GM19395 (cell line): ENCODE results near the gene ASPHD2.

Experiments used
- ATAC-seq: cut with Tn5 transposase; IDR thresholded peaks from one replicate; pipeline ENCODE4 v1.9.1; 2021; ENCODE audit warnings: mild to moderate bottlenecking, moderate library complexity; ENCODE audit not compliant: unreplicated experiment

ASPHD2 gene

DNA sequence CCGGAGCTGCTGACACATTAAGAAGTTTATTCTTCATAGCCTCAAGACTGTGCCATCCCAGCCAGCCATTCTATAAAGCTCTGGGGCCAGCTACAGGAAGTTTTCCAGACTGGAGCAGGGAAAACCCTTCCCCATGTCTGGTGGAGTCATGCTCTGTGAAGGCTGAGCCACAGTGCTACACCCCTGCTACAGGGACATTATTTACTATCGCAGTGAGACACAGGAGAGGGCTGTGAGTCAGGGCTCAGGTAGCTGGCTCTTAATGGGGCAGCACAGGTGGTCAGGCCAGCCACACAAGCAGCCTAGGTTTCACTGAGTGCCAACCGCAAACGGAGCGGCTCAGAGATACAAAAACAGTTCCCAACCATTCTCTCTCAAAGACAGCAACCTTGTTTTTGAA lies 42.5 kb downstream of the ASPHD2 start:
- no peak for ATAC-seq

DNA sequence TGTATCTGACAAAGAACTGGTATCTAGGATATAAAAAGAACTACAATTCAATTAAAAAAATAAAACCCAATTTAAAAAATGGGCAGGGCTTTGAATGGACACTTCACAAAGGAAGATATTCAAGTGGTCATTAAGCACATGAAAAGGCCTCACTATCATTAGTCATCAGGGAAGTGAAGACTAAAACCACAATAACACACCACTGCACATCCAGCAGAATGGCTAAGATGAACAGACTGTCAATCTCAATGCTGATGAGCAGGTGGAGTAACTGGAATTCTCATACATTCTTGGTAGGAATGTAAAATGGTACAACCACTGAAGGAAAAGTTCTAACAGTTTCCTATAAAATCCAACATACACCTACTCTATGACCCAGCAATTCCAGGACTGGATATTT lies 45.6 kb downstream of the ASPHD2 start:
- ATAC-seq, result no peak

DNA sequence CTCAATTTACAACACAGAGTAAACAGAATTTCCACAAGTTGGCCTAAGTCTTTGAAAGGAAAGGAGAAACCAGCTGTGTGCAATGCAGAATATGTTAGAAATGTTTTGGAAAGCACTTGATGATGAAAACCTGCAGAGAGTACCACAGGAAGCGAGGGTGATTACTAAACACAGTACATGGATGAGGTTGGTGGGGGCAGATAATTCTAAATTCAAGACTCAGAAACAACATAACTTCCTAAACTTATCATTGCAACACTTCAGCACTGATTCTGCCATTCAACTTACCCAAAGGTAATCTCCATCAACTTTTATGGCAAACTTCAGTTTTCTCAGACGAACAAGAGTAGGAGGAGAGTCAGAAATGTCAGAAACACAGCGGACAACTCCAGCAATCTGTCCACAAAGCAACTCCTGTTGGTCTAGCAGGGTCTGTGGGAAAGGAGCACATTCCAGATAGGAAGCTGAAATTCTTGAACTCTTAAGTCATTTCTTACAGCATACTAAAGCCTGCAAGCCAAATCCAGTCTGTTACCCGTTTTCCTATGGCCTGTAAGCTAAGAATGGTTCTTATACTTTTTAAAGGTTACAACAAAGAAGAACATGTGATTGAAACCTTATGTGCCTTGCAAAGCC lies 47.8 kb downstream of the ASPHD2 start:
- ATAC-seq, result no peak

DNA sequence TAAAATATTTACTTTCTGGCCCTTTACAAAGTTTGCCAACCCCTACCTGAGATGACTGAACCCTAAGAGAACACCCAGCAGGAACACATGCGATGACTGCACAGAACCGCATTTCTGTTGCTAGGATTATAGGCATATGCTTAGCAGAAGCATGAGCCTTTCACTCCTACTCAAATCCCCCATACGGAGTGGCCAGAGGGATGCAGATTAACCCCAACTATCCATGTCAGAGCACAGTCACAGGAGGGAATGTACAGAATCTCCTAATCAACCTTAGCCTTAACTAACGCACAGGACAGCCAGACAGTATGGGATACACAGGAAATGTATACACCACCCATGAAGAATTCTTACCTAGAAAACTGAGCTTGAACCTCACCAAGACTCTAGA lies 48.3 kb downstream of the ASPHD2 start:
- no peak for ATAC-seq

GRCh38 chr22:26479043-26479791 lies 50.2 kb downstream of the ASPHD2 start:
- no peak for ATAC-seq

DNA sequence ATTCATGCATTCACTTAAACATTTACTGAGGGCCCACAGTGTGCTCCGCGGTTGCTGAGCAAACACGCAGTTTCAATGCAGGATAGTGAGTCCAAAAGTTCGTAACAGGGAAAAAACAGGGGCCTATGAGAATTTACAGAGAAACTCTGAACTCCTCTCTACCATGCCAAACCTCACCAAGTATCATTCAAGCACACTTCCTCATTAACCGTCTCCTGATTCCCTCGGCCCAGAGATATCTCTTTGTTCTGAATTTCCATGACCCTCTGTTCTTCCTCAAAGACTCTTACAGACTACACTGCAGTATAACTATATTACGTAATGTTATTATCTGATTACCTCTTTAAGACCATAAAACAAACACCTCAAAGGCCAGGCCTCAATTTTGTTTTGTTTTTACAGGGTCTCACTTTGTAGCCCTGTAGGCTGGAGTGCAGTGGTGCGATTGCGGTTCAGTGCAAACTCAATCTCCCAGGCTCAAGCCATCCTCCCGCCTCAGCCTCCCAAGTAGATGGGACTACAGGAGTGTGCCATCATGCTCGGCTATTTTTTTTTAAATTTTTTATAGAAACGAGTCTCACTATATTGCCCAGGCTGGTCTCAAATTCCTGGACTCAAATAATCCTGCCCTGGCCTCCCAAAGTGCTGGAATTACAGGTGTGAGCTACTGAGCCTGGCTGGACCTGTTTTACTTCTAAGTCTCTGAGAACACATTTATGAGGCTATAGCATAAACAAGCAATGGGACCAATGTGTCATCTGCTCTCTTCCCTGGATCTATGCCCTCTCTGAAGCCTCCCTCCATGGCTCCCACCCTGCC lies 50.9 kb downstream of the ASPHD2 start:
- ATAC-seq, result no peak

DNA sequence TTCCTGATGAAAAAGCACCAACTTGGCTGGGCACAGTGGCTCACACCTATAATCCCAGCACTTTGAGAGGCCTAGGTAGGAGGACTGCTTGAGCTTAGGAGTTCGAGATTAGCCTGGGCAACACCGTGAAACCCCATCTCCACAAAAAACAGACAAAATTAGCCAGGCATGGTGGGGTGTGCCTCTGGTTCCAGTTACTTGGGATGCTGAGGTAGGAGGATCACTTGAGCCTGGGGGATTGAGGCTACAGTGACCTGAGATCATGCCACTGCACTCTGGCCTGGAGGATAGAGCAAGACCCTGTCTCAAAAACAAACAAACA lies 51.5 kb downstream of the ASPHD2 start:
- ATAC-seq, result no peak

DNA sequence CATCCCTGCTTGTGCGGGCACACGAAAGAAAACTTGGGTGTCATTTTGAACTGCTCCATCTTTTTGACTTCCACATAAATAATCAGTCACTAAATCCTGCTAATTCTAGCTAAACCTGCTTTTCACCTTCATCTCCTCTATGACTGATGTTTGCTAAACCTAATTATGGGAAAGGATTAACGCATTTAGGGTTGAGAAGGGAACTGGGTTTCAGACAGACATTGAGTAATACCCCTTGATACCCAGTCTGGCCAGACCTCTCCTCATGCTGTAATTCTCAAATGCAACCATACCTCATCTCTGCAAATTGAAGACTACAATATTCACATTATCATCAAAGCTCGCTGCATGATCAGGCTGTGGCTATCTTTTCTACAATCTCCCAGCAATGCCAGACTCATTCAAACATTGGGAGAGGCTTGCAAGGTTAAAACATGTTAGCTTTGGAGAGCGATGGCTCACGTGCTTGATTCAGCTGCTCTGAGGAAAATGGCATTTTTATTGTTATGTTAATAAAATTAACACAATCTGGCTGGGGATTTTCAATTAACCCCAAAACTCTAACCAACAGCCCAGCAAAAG lies 52.1 kb downstream of the ASPHD2 start:
- ATAC-seq, result no peak

- no peak for ATAC-seq
These were observed 52.6 kb downstream of the ASPHD2 start for GRCh38 chr22:26481694-26482093.

DNA sequence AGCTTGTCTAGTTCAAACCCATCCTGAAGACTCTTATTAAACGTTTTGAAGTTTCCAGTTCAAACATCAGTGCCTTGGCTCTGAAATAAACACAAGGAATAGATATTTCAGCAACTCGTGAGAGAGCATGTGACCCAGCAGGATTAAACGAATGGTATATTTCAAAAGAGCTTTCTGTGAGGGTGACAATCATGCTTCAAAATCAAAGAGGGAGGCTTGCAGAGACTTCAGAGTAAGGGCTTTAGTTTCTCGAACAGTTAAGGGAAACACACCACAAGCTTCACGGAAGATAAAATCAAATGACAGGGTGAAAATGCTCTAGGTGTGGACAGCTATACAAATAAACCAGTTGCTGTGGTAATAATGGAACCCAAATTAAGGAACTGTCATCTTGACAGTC lies 53.1 kb downstream of the ASPHD2 start:
- ATAC-seq, result no peak

- ATAC-seq, result no peak
These were observed 54.0 kb downstream of the ASPHD2 start for GRCh38 chr22:26483043-26483438.

- ATAC-seq, result peak; percentile 60
These were observed 54.6 kb downstream of the ASPHD2 start, which contains the start of the genes HPS4 and SRRD for GRCh38 chr22:26483439-26484359. HPS4 (minus strand) TSS chr22:26483783; CDS start chr22:26481762, 2,021 bp downstream. SRRD (plus strand) TSS chr22:26483877; CDS start chr22:26483891, 14 bp downstream.

DNA sequence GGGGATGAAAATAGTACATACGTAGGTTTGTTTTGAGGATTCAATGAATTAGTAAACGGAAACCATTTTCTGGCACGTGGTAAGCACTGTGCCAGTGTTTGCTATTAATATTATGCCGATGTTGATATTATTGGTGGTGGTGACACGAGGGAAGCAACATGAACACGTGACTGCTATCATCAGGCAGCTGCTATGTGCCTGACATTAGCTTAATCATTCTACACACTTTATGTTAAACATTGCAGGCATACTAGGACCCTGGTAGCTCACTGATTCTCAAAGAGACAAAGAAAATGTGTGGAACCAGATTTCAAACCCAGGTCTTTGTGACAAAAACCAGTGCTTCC lies 55.3 kb downstream of the ASPHD2 start:
- no peak for ATAC-seq

DNA sequence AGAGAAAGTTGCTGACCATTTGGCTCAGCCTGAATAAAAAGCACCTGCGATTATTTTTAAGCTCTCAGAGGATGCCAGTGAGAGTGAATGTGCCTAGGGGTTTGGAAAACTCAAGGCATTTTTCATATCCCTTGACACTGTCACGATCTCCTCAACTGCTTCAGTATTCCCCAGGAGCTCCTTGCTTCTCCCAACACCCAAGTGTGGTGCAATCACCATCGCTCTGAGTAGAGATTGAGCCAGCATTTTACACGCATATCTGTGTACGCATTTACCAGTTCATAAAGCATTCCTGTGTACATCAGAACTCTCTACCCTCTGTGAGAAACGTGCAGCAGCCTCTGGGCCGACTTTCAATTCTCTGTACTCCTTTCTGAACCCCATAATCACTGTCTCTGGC lies 56.0 kb downstream of the ASPHD2 start:
- ATAC-seq, result no peak

- ATAC-seq, result no peak
These were observed 56.8 kb downstream of the ASPHD2 start for GRCh38 chr22:26485806-26486390.

GRCh38 chr22:26486394-26486793 lies 57.3 kb downstream of the ASPHD2 start:
- ATAC-seq, result no peak

DNA sequence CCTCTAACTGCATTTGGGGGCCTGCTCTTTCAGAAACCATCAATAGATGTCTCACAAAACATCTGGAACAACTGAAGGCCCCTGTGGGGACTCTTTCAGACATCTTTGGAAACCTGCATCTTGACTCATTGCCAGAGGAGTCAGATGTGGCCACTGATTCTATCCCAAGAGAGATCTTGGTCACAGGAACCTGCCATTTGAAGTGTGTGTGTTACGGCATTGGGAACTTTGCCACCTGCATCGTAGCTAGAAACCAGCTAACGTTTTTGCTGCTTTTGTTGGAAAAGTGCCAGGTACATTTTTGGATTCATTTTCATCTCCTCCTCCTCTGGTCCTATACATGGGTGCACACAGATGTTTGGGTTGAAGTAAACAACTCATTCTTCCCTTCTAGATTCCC lies 58.9 kb downstream of the ASPHD2 start:
- ATAC-seq, result no peak

DNA sequence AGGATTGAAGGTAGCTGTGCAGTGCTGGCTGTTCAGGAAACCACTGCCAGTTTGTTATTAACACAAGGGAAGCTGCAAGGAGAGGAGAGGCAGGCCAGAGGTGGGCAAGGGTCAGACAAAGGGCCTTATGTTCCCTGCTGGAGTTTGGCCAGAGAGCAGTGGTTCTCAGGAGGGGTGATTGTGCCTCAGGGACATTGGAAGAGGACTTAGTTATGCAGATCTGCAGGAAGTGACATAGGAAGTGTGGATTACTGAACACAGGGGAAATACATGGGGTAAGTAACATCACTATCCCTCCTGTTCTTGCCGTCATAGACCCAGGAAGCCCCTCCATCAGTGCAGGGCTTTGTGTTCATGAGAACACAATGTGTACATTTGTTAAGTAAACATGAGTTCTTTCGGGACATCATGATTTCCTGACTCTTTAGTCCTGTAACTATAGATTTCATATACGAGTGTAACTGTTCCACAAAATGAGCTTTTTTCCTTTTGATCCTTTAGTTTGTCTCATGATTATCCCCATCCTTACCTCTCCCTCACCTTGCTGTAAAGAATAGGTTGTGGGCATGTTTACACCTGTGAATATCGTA lies 60.5 kb downstream of the ASPHD2 start:
- no peak for ATAC-seq

DNA sequence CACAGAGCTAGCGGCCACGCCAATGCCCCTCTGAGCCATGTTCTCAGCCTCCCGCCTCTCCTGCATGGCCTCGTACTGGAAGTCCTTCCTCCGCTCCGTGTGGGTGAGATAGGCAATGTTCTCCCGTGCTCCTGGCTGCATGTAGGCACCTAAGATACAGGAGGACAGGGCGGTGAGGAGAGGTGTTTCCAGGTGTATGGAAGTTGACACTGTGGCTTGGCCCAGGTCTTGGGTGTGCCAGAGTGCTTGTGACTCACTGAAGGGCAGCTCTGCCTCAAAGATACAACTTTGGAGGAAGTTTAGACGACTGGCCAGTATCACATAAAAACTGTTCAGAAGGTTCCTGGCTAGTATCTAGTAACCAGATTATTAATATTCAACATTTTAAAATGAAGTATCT lies 63.2 kb downstream of the ASPHD2 start:
- no peak for ATAC-seq

DNA sequence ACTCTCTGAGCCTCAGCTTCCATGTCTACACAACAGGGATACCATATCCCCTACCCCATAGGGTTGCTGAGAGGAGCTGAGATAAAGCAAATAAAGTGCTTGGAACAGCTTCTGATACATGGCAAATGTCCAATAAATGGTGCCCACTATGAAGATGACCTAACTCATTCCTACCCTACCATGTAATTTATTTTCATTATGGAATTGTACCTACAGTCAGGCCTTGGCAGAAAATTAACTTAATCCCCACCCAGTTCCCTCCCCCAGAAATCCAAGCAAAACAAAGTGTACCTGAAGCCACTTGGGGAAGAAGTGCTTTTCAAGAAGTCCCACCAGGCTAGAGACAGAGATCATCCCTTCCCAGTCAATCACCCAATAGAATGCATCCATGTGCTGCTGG lies 65.4 kb downstream of the ASPHD2 start:
- ATAC-seq, result no peak
